ELF-1 (cell line): Measurements from ENCODE around the gene POC1A.

ENCODE experiments used
- DNase-seq: peaks from one replicate; pipeline ENCODE4 v3.0.0-alpha.2; 2016; ENCODE audit warnings: low read depth, low spot score

Gene POC1A

GRCh38 chr3:52030714-52031310, 123.4 kb downstream of the POC1A start:
- DNase-seq = no peak

- DNase-seq = no peak
Measured at GRCh38 chr3:52029535-52029934, 124.7 kb downstream of the POC1A start.

- peak; percentile 48 for DNase-seq
Measured at GRCh38 chr3:52029053-52029452, 125.2 kb downstream of the POC1A start.

- DNase-seq = no peak
Measured at GRCh38 chr3:52028572-52028971, 125.7 kb downstream of the POC1A start.

DNA sequence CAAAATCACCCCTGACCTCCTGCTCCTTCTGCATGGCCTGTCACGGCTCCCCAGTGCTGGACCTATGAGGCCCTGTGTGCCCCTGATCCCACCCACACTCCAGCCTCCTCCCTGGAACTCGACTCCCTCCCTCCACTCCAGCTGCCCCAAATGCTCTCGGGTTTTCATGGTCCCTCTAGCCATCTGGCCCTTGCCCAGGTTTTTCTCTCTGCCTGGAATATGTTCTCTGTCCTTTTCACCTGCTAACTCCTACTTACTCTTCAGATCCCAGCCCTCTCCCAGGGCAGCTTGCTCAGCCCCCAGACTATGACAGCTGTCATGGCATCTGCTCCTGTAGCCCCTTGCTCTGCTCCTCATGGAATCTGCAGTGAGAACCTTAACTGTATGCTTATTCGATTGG, 128.2 kb downstream of the POC1A start:
- no peak for DNase-seq

- no peak for DNase-seq
Measured at GRCh38 chr3:52025453-52025852, 128.8 kb downstream of the POC1A start.
